Retinal pigment epithelial cell (primary cell): ENCODE results near the gene MKS1.

Source experiments
- DNase-seq: peaks from one replicate; pipeline ENCODE4 v3.0.0-alpha.2; 2010; ENCODE audit warnings: low read depth
- H3K4me3 ChIP-seq: 2 replicates; pipeline ENCODE4 v1.5.1; 2011; ENCODE audit warnings: mild to moderate bottlenecking, low read length, control low read depth, moderate library complexity
- TF ChIP-seq, protein P1 (sequence below): conservative IDR thresholded peaks from 2 replicates; pipeline ENCODE4 v1.5.1; 2011; ENCODE audit warnings: low read depth, low read length, control low read depth, inconsistent platforms

MKS1 gene

DNA sequence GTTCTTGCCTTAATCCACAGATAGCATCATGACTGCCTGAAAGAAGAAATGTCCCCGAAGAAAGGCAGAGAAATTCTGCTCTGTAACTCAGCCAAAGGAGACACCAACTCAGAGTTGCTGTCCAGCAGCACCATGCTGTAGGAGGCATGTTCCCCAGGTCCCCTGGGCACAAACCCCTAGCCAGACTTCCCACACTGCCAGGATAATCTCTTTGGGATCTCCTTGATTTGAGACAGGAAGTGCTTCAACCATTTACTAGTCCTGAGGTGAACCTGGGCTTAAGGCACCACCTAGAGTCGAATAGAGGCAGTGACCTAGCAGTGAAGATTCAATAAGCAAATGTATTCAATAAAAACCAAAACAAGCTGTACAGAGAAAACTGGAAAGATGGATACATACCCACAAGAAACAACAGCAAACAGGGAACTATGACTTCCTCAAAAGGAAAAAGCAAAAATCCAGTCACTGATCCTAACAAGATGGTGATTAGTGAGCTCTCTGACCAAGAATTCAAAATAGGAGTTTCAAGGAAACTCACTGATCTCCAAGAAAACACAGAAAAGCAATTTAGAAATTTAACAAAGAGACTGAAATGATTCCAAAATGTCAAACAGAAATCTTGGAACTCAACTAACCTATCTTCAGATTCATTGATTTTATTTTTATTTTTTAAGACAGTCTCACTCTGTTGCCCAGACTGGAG is 46.5 kb downstream of the MKS1 start:
- TF ChIP-seq, protein P1, sequence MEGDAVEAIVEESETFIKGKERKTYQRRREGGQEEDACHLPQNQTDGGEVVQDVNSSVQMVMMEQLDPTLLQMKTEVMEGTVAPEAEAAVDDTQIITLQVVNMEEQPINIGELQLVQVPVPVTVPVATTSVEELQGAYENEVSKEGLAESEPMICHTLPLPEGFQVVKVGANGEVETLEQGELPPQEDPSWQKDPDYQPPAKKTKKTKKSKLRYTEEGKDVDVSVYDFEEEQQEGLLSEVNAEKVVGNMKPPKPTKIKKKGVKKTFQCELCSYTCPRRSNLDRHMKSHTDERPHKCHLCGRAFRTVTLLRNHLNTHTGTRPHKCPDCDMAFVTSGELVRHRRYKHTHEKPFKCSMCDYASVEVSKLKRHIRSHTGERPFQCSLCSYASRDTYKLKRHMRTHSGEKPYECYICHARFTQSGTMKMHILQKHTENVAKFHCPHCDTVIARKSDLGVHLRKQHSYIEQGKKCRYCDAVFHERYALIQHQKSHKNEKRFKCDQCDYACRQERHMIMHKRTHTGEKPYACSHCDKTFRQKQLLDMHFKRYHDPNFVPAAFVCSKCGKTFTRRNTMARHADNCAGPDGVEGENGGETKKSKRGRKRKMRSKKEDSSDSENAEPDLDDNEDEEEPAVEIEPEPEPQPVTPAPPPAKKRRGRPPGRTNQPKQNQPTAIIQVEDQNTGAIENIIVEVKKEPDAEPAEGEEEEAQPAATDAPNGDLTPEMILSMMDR, result peak; percentile 60
- H3K4me3 ChIP-seq, result no peak overlapping the region
- DNase-seq, result peak; percentile 5

- H3K4me3 ChIP-seq, result no peak overlapping the region
- DNase-seq, result no peak
- TF ChIP-seq, protein P1, result no peak
Measured at GRCh38 chr17:58170622-58171021, 48.4 kb downstream of the MKS1 start.

DNA sequence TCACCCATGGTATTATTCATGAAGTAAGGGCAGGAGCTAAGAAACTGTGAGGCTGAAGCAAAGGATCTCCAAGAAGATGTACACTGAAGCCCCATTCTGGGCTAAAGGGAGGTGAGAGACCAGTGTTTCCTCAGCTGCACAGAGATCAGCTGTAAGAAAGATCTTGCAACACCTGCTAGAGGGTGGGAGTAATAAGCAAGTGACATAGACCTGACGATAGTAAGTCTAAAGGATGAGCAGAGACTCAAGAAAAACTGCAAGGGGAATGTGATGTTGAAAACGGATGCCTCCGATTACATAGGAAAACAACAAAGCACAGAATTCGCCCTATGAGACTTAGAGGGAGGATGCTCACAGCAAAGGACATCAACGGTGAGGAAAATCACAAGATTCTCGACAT is 52.4 kb downstream of the MKS1 start, which contains the start of gene OR4D2:
Gene OR4D2, plus strand, starts transcription at position 301 of the 400 bp plus-strand sequence. CDS start 2,674 bp downstream, outside the sequence.
- no peak for DNase-seq
- TF ChIP-seq, protein P1, result no peak
- no peak within 1 kb of the TSS for H3K4me3 ChIP-seq

GRCh38 chr17:58165981-58166380 is 53.1 kb downstream of the MKS1 start:
- TF ChIP-seq, protein P1, result no peak
- DNase-seq, result no peak
- no peak overlapping the region for H3K4me3 ChIP-seq

DNA sequence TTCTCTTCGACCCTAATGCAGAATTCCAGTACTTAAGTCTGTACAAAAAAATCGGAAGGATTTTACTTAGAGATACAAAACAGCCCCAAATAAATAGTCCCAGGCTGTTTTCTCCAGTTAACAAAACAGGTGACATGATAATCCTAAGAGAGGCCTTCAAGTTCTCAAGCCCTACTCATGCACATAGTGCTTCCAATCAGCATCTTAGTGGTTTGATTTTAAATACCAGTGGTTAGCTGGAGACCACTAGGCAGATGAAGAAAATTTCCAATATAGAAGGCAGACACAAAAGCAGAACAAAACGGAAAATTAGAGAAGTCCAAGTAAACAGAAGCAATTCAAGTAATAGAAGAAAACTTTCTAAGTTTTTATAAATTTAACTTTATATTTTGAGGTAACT is 57.5 kb downstream of the MKS1 start:
- TF ChIP-seq, protein P1, result no peak
- no peak for DNase-seq
- no peak overlapping the region for H3K4me3 ChIP-seq

DNA sequence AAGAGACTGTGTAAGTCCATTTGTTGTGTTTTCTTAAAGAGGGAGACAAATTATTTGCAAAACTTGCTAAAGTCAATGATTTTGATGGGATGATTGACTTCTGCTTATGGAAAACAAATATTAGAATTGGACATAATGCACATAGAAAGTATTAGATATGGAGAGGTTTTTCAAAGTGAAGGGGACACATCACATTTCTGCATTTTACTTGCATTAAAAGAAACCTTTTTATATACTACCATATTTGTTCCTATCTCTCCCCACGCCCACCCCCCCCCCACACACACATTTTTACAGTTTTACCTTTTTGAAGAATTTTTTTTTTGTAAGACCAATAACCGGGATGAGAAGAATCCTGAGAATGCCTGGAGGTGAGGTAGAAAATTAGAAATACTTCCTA is 60.9 kb downstream of the MKS1 start:
- no peak overlapping the region for H3K4me3 ChIP-seq
- no peak for DNase-seq
- TF ChIP-seq, protein P1, result no peak

GRCh38 chr17:58156839-58157803 is 61.9 kb downstream of the MKS1 start:
- no peak for DNase-seq
- peak overlapping the region; percentile 27 for H3K4me3 ChIP-seq
- TF ChIP-seq, protein P1, result no peak
